GM19238 (cell line): ENCODE data around the gene TEN1.
"Not testable (repeated sequence)": the region's sequence is repeated elsewhere in the genome, so short reads cannot be mapped to it uniquely, and the experiment has no call there.

ENCODE experiments used
- DNase-seq: peaks from one replicate; pipeline ENCODE4 v3.0.0; 2011; ENCODE audit warnings: low spot score; ENCODE audit not compliant: insufficient read length

Gene TEN1

GRCh38 chr17:76024353-76024752, 45.3 kb downstream of the TEN1 start:
- no peak for DNase-seq

GRCh38 chr17:76025294-76025693, 46.3 kb downstream of the TEN1 start:
- no peak for DNase-seq

GRCh38 chr17:76026714-76027158, 47.7 kb downstream of the TEN1 start:
- DNase-seq: no peak

- DNase-seq: no peak
These were observed 48.3 kb downstream of the TEN1 start, which contains the start of gene EVPL for GRCh38 chr17:76027159-76027839. Gene EVPL, minus strand, starts transcription at chr17:76027306. Its CDS starts 108 bp downstream, at chr17:76027198.

GRCh38 chr17:76032073-76032779, 53.2 kb downstream of the TEN1 start:
- DNase-seq: no peak

- DNase-seq: no peak
These were observed 53.7 kb downstream of the TEN1 start for GRCh38 chr17:76032780-76033108.

- no peak for DNase-seq
These were observed 54.1 kb downstream of the TEN1 start for GRCh38 chr17:76033139-76033538.

GRCh38 chr17:76034428-76035350, 55.6 kb downstream of the TEN1 start:
- no peak for DNase-seq

GRCh38 chr17:76036497-76037261, 57.6 kb downstream of the TEN1 start:
- DNase-seq: no peak

GRCh38 chr17:76038050-76038449, 59.0 kb downstream of the TEN1 start:
- no peak for DNase-seq

- DNase-seq: no peak
These were observed 60.1 kb downstream of the TEN1 start for GRCh38 chr17:76039121-76039520.

GRCh38 chr17:76040376-76040775, 61.3 kb downstream of the TEN1 start:
- no peak for DNase-seq

- not testable (repeated sequence) for DNase-seq
These were observed 63.8 kb downstream of the TEN1 start for GRCh38 chr17:76042868-76043267.

- not testable (repeated sequence) for DNase-seq
These were observed 65.5 kb downstream of the TEN1 start for GRCh38 chr17:76044475-76045007.

- no peak for DNase-seq
These were observed 67.0 kb downstream of the TEN1 start for GRCh38 chr17:76046064-76046463.

GRCh38 chr17:76048025-76048605, 69.1 kb downstream of the TEN1 start:
- no peak for DNase-seq

GRCh38 chr17:76048711-76049110, 69.7 kb downstream of the TEN1 start:
- DNase-seq: no peak

GRCh38 chr17:76049239-76049638, 70.2 kb downstream of the TEN1 start:
- DNase-seq: no peak

GRCh38 chr17:76049836-76050537, 70.9 kb downstream of the TEN1 start:
- DNase-seq: no peak
